Transverse colon (tissue), 4 donors: ENCODE data around the gene CNTN5. TPM values are rescaled to one million over a fixed set of nuclear protein-coding genes. Genes with fewer than 3 reads are reported as not detected.

Experiments
- DNase-seq: peaks from one replicate; pipeline ENCODE4 v3.0.0-alpha.2; 2019
- H3K27ac ChIP-seq, 4 donors: fragments of 200-600 bp; sonication (generic); 2 replicates each; pipeline ENCODE4 v1.5.1; 2016 to 2018; ENCODE audit warnings: inconsistent platforms in 4 of 4
- H3K27me3 ChIP-seq: fragments of 200-600 bp; sonication (generic); 2 replicates; pipeline ENCODE4 v1.5.1; 2017; ENCODE audit warnings: inconsistent platforms
- H3K36me3 ChIP-seq, 4 donors: fragments of 200-600 bp; sonication (generic); 2 replicates each; pipeline ENCODE4 v1.5.1; 2017 to 2019; ENCODE audit warnings: inconsistent platforms in 4 of 4
- H3K4me1 ChIP-seq, 4 donors: fragments of 200-600 bp; sonication (generic); 2 replicates each; pipeline ENCODE4 v1.5.1; 2017 to 2020; ENCODE audit warnings: inconsistent platforms in 4 of 4
- H3K4me3 ChIP-seq, 4 donors: fragments of 200-600 bp; sonication (generic); 1 replicate in 1 of 4; 2 replicates in 3 of 4; pipeline versions ENCODE4 v1.5.1 to v1.6.1; 2017 to 2019; ENCODE audit warnings: inconsistent platforms in 4 of 4
- H3K9me3 ChIP-seq, 2 donors: fragments of 200-600 bp; sonication (generic); 2 replicates each; pipeline ENCODE4 v1.5.1; 2017 to 2019; ENCODE audit warnings: inconsistent platforms in 2 of 2
- CTCF ChIP-seq, 5 experiments: fragments of 200-600 bp in 3 of 5; fragments of 450-650 bp in 2 of 5; sonication (generic) in 3 of 5; IDR thresholded peaks; 1 replicate in 2 of 5; 2 replicates in 3 of 5; pipeline ENCODE4 v1.5.1; 2016 to 2017; ENCODE audit warnings: antibody characterized with exemption in 5 of 5, inconsistent platforms in 3 of 5, mild to moderate bottlenecking in 2 of 5, moderate library complexity in 1 of 5
- EP300 ChIP-seq: sonication (generic); formaldehyde crosslinking; IDR thresholded peaks from one replicate; pipeline ENCODE4 v1.6.1; 2017; ENCODE audit warnings: antibody characterized with exemption, low read depth
- POLR2A ChIP-seq: fragments of 450-650 bp; IDR thresholded peaks from one replicate; pipeline ENCODE4 v1.6.1; 2016; ENCODE audit warnings: antibody characterized with exemption, mild to moderate bottlenecking, moderate library complexity
- POLR2AphosphoS5 ChIP-seq, 3 donors: sonication (generic); formaldehyde crosslinking; IDR thresholded peaks; one replicate each; pipeline ENCODE4 v1.6.1; 2016; ENCODE audit warnings: antibody characterized with exemption in 3 of 3
- WGBS, 2 donors: methylation state at CpG; one replicate each; pipeline ENCODE4 v1.1.5; 2018; ENCODE audit warnings: low coverage in 1 of 2; 5-methylcytosine and 5-hydroxymethylcytosine counted together
- in situ Hi-C, 4 donors: fragments of 200-750 bp; cut with MboI; loops; one replicate each; pipeline versions ENCODE4 v1.15.0 to v1.15.1; 2017; ENCODE audit warnings: low sequenced_read_pairs in 3 of 4, low pct_ligation_motif_present in 1 of 4, low pct_unique_long_range_greater_than_20kb in 1 of 4
- intact Hi-C: fragments of 100-400 bp; cut with DNase I; formaldehyde crosslinking; loops from one replicate; pipeline ENCODE4 v1.15.1; 2023; ENCODE audit warnings: low total_unique reads
- total RNA-seq, 4 donors: library from RNA; depleted of rRNA; stranded (reverse); fragments of >200 nt; gene quantifications; one replicate each; pipeline ENCODE4 v1.1.0, GENCODE V29; 2016

The CNTN5 gene
- total RNA-seq, 4 donors from 2014 or later: 0.14 TPM; not detected in 3

GRCh38 chr11:99887481-99887880 lies 866.7 kb downstream of the CNTN5 start:
- H3K9me3 ChIP-seq: no peaks in the 10 kb centered on the region
- no peaks in the 10 kb centered on the region for H3K27me3 ChIP-seq
- intact Hi-C loops: no loop called here
- WGBS, 2 donors: 78 to 84% methylated on average over 4 to 5 of the region's 5 CpGs
- no peak for TF ChIP-seq CTCF (IDR thresholded peaks at IDR 0.05)
- H3K4me3 ChIP-seq: no peak overlapping the region
- in situ Hi-C loops: no loop called here
- H3K27ac ChIP-seq: no peak overlapping the region
- DNase-seq: no peak
- H3K4me1 ChIP-seq: no peaks in the 10 kb centered on the region
- H3K36me3 ChIP-seq: no peaks in the 10 kb centered on the region

GRCh38 chr11:99893811-99894210 lies 873.1 kb downstream of the CNTN5 start:
- Histone ChIP-seq H3K4me1 (no peaks in the 10 kb centered on the region), H3K9me3 (peaks cover 0 to 7% of the 10 kb centered on the region in 2 donors), H3K27me3 (no peaks in the 10 kb centered on the region), H3K36me3 (no peaks in the 10 kb centered on the region), H3K4me3 (no peak overlapping the region), H3K27ac (no peak overlapping the region)
- 78 to 79% methylated on average over 1 of the region's 1 CpG for WGBS, 2 donors
- intact Hi-C loops (no loop called here), in situ Hi-C loops (no loop called here)
- TF ChIP-seq EP300: no peak
- DNase-seq: no peak

GRCh38 chr11:99901175-99901574 lies 880.4 kb downstream of the CNTN5 start:
- WGBS, 2 donors: 25 to 78% methylated on average over 1 to 3 of the region's 3 CpGs
- in situ Hi-C loops: no loop called here
- H3K27me3 ChIP-seq: no peaks in the 10 kb centered on the region
- H3K36me3 ChIP-seq: no peaks in the 10 kb centered on the region
- H3K9me3 ChIP-seq: peaks cover 0 to 5% of the 10 kb centered on the region in 2 donors
- H3K27ac ChIP-seq: no peak overlapping the region
- DNase-seq: no peak
- intact Hi-C loops: no loop called here
- H3K4me3 ChIP-seq: no peak overlapping the region
- TF ChIP-seq CTCF (IDR thresholded peaks at IDR 0.05) (no peak), POLR2AphosphoS5 (IDR thresholded peaks at IDR 0.05) (no peak), POLR2A (no peak), EP300 (no peak)
- no peaks in the 10 kb centered on the region for H3K4me1 ChIP-seq

GRCh38 chr11:99911116-99911515 lies 890.4 kb downstream of the CNTN5 start:
- intact Hi-C loops: no loop called here
- WGBS, 2 donors: 21 to 39% methylated on average over 3 of the region's 3 CpGs
- Histone ChIP-seq H3K4me3 (no peak overlapping the region), H3K36me3 (no peaks in the 10 kb centered on the region), H3K27me3 (no peaks in the 10 kb centered on the region), H3K9me3 (no peaks in the 10 kb centered on the region), H3K4me1 (no peaks in the 10 kb centered on the region), H3K27ac (no peak overlapping the region)
- TF ChIP-seq POLR2A (no peak), POLR2AphosphoS5 (IDR thresholded peaks at IDR 0.05) (no peak), CTCF (IDR thresholded peaks at IDR 0.05) (no peak), EP300 (no peak)
- DNase-seq: no peak
- in situ Hi-C loops: no loop called here

- 55 to 63% methylated on average over 4 of the region's 4 CpGs for WGBS, 2 donors
- TF ChIP-seq EP300: no peak
- no peak for TF ChIP-seq CTCF (IDR thresholded peaks at IDR 0.05)
- TF ChIP-seq POLR2A: no peak
- TF ChIP-seq POLR2AphosphoS5 (IDR thresholded peaks at IDR 0.05): no peak
- in situ Hi-C loops: no loop called here
- peaks cover 0 to 3% of the 10 kb centered on the region in 2 donors for H3K9me3 ChIP-seq
- no peaks in the 10 kb centered on the region for H3K4me1 ChIP-seq
- intact Hi-C loops: no loop called here
- no peaks in the 10 kb centered on the region for H3K27me3 ChIP-seq
- no peak overlapping the region for H3K27ac ChIP-seq
- H3K4me3 ChIP-seq: no peak overlapping the region
- no peak for DNase-seq
- H3K36me3 ChIP-seq: no peaks in the 10 kb centered on the region
Measured at GRCh38 chr11:99916078-99916477, 895.3 kb downstream of the CNTN5 start.
